ENCODE measurements around the gene BANF2. TPM values are rescaled to one million over a fixed set of nuclear protein-coding genes. Genes with fewer than 3 reads are reported as not detected.
A peak's percentile ranks its signal among the peaks of the same experiment; 100 is the strongest.

Gene BANF2
- total and polyA plus RNA-seq, 2 of the 13 experiments (the other 11 are each of a cell fraction or from before 2014, with no cell fraction given) = 0.35 TPM; not detected in 1

- 0 out of 2 replicates have a peak, but pooled peaks have one; percentile 13 for TF ChIP-seq DMTF1 (CRISPR knock-in tag; IDR thresholded peaks at IDR 0.05)
- no peak for TF ChIP-seq ZFYVE20 (CRISPR knock-in tag; IDR thresholded peaks at IDR 0.05; ENCODE audit: borderline replicate concordance, low read depth)
- TF ChIP-seq FOXJ3 (CRISPR knock-in tag; IDR thresholded peaks at IDR 0.05; ENCODE audit: borderline replicate concordance) = peak; percentile 99
- no peak for TF ChIP-seq IKZF1 (IDR thresholded peaks at IDR 0.05)
- no peak for TF ChIP-seq HNRNPLL (IDR thresholded peaks at IDR 0.05; ENCODE audit: low read depth, low read length, poor library complexity, severe bottlenecking)
- peak; percentile 51; the same call in 1 of the 2 replicates for TF ChIP-seq RBFOX2 (IDR thresholded peaks at IDR 0.05; ENCODE audit: low read depth, low read length)
- TF ChIP-seq POLR2G (IDR thresholded peaks at IDR 0.05; ENCODE audit: low read depth, low read length) = peak; percentile 60
- TF ChIP-seq MTA3 (CRISPR knock-in tag; IDR thresholded peaks at IDR 0.05) = no peak
- no peak for TF ChIP-seq ZNF768 (CRISPR knock-in tag; IDR thresholded peaks at IDR 0.05)
- TF ChIP-seq RAD21 (CRISPR knock-in tag; IDR thresholded peaks at IDR 0.05) = peak; percentile 11; the same call in 1 of the 2 replicates
- peak; percentile 15; the same call in 1 of the 2 replicates for TF ChIP-seq MAFF (IDR thresholded peaks at IDR 0.05; ENCODE audit: low read depth, low read length)
- peak; percentile 97 for TF ChIP-seq PATZ1 (CRISPR knock-in tag; IDR thresholded peaks at IDR 0.05)
- no peak for TF ChIP-seq CSRNP2 (CRISPR knock-in tag; conservative IDR thresholded peaks at IDR 0.05; ENCODE audit: low read depth)
- no peak for TF ChIP-seq ZNF530 (CRISPR knock-in tag; IDR thresholded peaks at IDR 0.05; ENCODE audit: low read depth)
- peak; percentile 98 for TF ChIP-seq RARA (CRISPR knock-in tag; IDR thresholded peaks at IDR 0.05)
- 0 out of 2 replicates have a peak, but pooled peaks have one; percentile 29 for TF ChIP-seq TP53 (CRISPR knock-in tag; conservative IDR thresholded peaks at IDR 0.05)
- TF ChIP-seq CSRNP1 (CRISPR knock-in tag; IDR thresholded peaks at IDR 0.05) = peak; percentile 69; the same call in 1 of the 2 replicates
- peak; percentile 78 for TF ChIP-seq ZNF652 (CRISPR knock-in tag; IDR thresholded peaks at IDR 0.05; ENCODE audit: borderline replicate concordance, low read depth)
- TF ChIP-seq MZF1 (CRISPR knock-in tag; IDR thresholded peaks at IDR 0.05; ENCODE audit: borderline replicate concordance) = peak; percentile 86; the same call in 1 of the 2 replicates
- peak; percentile 73 for TF ChIP-seq HNRNPL (IDR thresholded peaks at IDR 0.05; ENCODE audit: low read depth, low read length)
- TF ChIP-seq ZNF766 (CRISPR knock-in tag; IDR thresholded peaks at IDR 0.05; ENCODE audit: borderline replicate concordance) = peak; percentile 50; the same call in 1 of the 2 replicates
- peak; percentile 98 for TF ChIP-seq ISL2 (CRISPR knock-in tag; IDR thresholded peaks at IDR 0.05)
Measured at GRCh38 chr20:17684077-17684888, 15.5 kb upstream of the BANF2 start (continued).

All from HepG2 (cell line).